OCI-LY7 (cell line): ENCODE results near the gene MLLT3. TPM values are rescaled to one million over a fixed set of nuclear protein-coding genes. Genes with fewer than 3 reads are reported as not detected.

ENCODE experiments used
- BruUV-seq: library from RNA; stranded (reverse); fragments of 400-500 nt; replicated peaks from 2 replicates; lab custom pipeline; 2021; lab: Mats Ljungman, UMichigan
- CTCF ChIA-PET: fragments of 300-600 bp; sonication (Branson Sonifier 250); formaldehyde crosslinking; loops from one replicate; lab custom pipeline; 2022; ENCODE audit warnings: antibody characterized with exemption; ENCODE audit not compliant: unreplicated experiment; lab: Charles Lee
- POLR2A ChIA-PET: fragments of 300-600 bp; sonication (Branson Sonifier 250); formaldehyde crosslinking; loops from one replicate; lab custom pipeline; 2022; ENCODE audit warnings: antibody characterized with exemption; lab: Charles Lee
- DNase-seq: peaks from one replicate; pipeline ENCODE4 v3.0.0-alpha.2; 2015; ENCODE audit warnings: low spot score
- H2AFZ ChIP-seq: fragments of 200-600 bp; sonication (generic), shearing (Covaris generic); 2 replicates; pipeline ENCODE4 v1.6.1; 2014; ENCODE audit warnings: mild to moderate bottlenecking, antibody characterized with exemption, low read length, moderate library complexity
- H3K27ac ChIP-seq: fragments of 200-600 bp; sonication (generic); 2 replicates; pipeline ENCODE4 v1.5.1; 2014; ENCODE audit warnings: mixed run types, low read depth, mild to moderate bottlenecking, moderate library complexity, low read length, inconsistent platforms; ENCODE audit not compliant: poor library complexity, severe bottlenecking
- H3K36me3 ChIP-seq: fragments of 200-600 bp; sonication (generic); 2 replicates; pipeline ENCODE4 v1.6.1; 2014; ENCODE audit warnings: mild to moderate bottlenecking, antibody characterized with exemption, low read length, moderate library complexity, mixed read lengths; ENCODE audit not compliant: insufficient read depth
- H3K4me1 ChIP-seq: fragments of 200-600 bp; sonication (generic); 2 replicates; pipeline ENCODE4 v1.5.1; 2014; ENCODE audit warnings: mild to moderate bottlenecking, low read length; ENCODE audit not compliant: insufficient read depth, poor library complexity, severe bottlenecking
- H3K4me2 ChIP-seq: fragments of 200-600 bp; sonication (generic); 2 replicates; pipeline ENCODE4 v1.6.1; 2014; ENCODE audit warnings: mild to moderate bottlenecking, low read length
- H3K4me3 ChIP-seq: fragments of 200-600 bp; sonication (generic); 2 replicates; pipeline ENCODE4 v1.5.1; 2014; ENCODE audit warnings: mild to moderate bottlenecking, low read depth, low read length; ENCODE audit not compliant: poor library complexity, severe bottlenecking
- H3K79me2 ChIP-seq: fragments of 200-600 bp; sonication (generic); 2 replicates; pipeline ENCODE4 v1.6.1; 2016; ENCODE audit warnings: low read depth, mild to moderate bottlenecking, low read length, moderate library complexity, mixed read lengths; ENCODE audit not compliant: insufficient read depth
- H3K9me2 ChIP-seq: fragments of 200-600 bp; sonication (generic); 2 replicates; pipeline ENCODE4 v1.6.1; 2016; ENCODE audit warnings: mild to moderate bottlenecking, low read length, mixed read lengths; ENCODE audit not compliant: insufficient read depth
- H3K9me3 ChIP-seq: fragments of 200-600 bp; sonication (generic); 2 replicates; pipeline ENCODE4 v1.6.1; 2014; ENCODE audit warnings: mild to moderate bottlenecking, mixed run types, low read length, mixed read lengths
- H4K20me1 ChIP-seq: fragments of 200-600 bp; sonication (generic); 2 replicates; pipeline ENCODE4 v1.6.1; 2014; ENCODE audit warnings: mild to moderate bottlenecking, antibody characterized with exemption, low read length, moderate library complexity, mixed read lengths; ENCODE audit not compliant: insufficient read depth
- CTCF ChIP-seq: fragments of 200-600 bp; sonication (generic); conservative IDR thresholded peaks from 2 replicates; pipeline ENCODE4 v1.5.1; 2014; ENCODE audit warnings: mild to moderate bottlenecking, antibody characterized with exemption, low read length, moderate library complexity, mixed read lengths
- EZH2phosphoT487 ChIP-seq: fragments of 200-600 bp; sonication (generic); IDR thresholded peaks from 2 replicates; pipeline ENCODE4 v1.6.1; 2018; ENCODE audit warnings: low read depth, borderline replicate concordance, mild to moderate bottlenecking, mixed run types, antibody characterized with exemption, low read length, moderate library complexity, mixed read lengths
- intact Hi-C: fragments of 100-400 bp; cut with micrococcal nuclease; formaldehyde crosslinking; loops from one replicate; pipeline ENCODE4 v1.10.0; 2022; ENCODE audit not compliant: unreplicated experiment
- total RNA-seq, 2 experiments: library from RNA; depleted of rRNA in 1 of 2; stranded (reverse); fragments of >200 nt in 1 of 2; shearing (Covaris generic) in 1 of 2; gene quantifications; 2 replicates each; pipeline ENCODE4 v1.2.3, GENCODE V29; 2014 to 2022

MLLT3 gene
- total RNA-seq, 2 experiments from 2014 or later = 7.1 to 9.9 TPM

GRCh38 chr9:20355022-20355421 lies 267.3 kb downstream of the MLLT3 start:
- Histone ChIP-seq H4K20me1 (no peaks in the 10 kb centered on the region), H3K4me3 (no peak overlapping the region), H3K9me3 (no peaks in the 10 kb centered on the region), H3K27ac (no peak overlapping the region), H3K36me3 (no peaks in the 10 kb centered on the region), H3K4me1 (peaks cover 6% of the 10 kb centered on the region), H3K9me2 (no peaks in the 10 kb centered on the region), H3K4me2 (no peak overlapping the region), H2AFZ (no peak overlapping the region), H3K79me2 (no peaks in the 10 kb centered on the region)
- no TSS peak for BruUV-seq
- DNase-seq = no peak
- intact Hi-C loops = no loop called here
- CTCF ChIA-PET = interaction anchor here (0.6 kb wide), 1 partner anchor 267 kb away, joined by 6 read pairs; the partner anchor contains the start of gene MLLT3
- POLR2A ChIA-PET = interaction anchor here (0.6 to 0.7 kb wide), 3 partner anchors 63 to 825 kb away, joined by 3 to 8 read pairs (median 4); no protein-coding TSS in a partner anchor
- TF ChIP-seq EZH2phosphoT487 (no peak), CTCF (no peak)

GRCh38 chr9:20353931-20354652 lies 268.2 kb downstream of the MLLT3 start:
- ChIA-PET POLR2A (interaction anchor here (0.6 to 0.7 kb wide), 2 partner anchors 311 to 824 kb away, joined by 4 to 8 read pairs; no protein-coding TSS in a partner anchor), CTCF (interaction anchor here (0.6 kb wide), 1 partner anchor 268 kb away, joined by 6 read pairs; the partner anchor contains the start of gene MLLT3)
- H3K27ac ChIP-seq = no peak overlapping the region
- no peaks in the 10 kb centered on the region for H3K9me2 ChIP-seq
- intact Hi-C loops = no loop called here
- H3K4me1 ChIP-seq = peaks cover 6% of the 10 kb centered on the region
- BruUV-seq = no TSS peak
- DNase-seq = no peak
- H3K9me3 ChIP-seq = no peaks in the 10 kb centered on the region
- no peak overlapping the region for H3K4me3 ChIP-seq
- H3K4me2 ChIP-seq = no peak overlapping the region
- TF ChIP-seq CTCF = no peak
- no peak for TF ChIP-seq EZH2phosphoT487
- H3K36me3 ChIP-seq = no peaks in the 10 kb centered on the region
- H2AFZ ChIP-seq = no peak overlapping the region
- H3K79me2 ChIP-seq = no peaks in the 10 kb centered on the region
- H4K20me1 ChIP-seq = no peaks in the 10 kb centered on the region

GRCh38 chr9:20353524-20353923 lies 268.8 kb downstream of the MLLT3 start:
- H4K20me1 ChIP-seq = no peaks in the 10 kb centered on the region
- intact Hi-C loops = no loop called here
- no peaks in the 10 kb centered on the region for H3K9me2 ChIP-seq
- no peak for DNase-seq
- no TSS peak for BruUV-seq
- no peaks in the 10 kb centered on the region for H3K9me3 ChIP-seq
- no peak overlapping the region for H3K4me2 ChIP-seq
- ChIA-PET POLR2A (no interaction called here), CTCF (no interaction called here)
- H2AFZ ChIP-seq = no peak overlapping the region
- H3K79me2 ChIP-seq = no peaks in the 10 kb centered on the region
- TF ChIP-seq EZH2phosphoT487 (no peak), CTCF (no peak)
- H3K4me3 ChIP-seq = no peak overlapping the region
- H3K36me3 ChIP-seq = no peaks in the 10 kb centered on the region
- peaks cover 6% of the 10 kb centered on the region for H3K4me1 ChIP-seq
- no peak overlapping the region for H3K27ac ChIP-seq
